NCI-H460 (cell line): ENCODE results near the gene TAOK3. TPM values are rescaled to one million over a fixed set of nuclear protein-coding genes. Genes with fewer than 3 reads are reported as not detected.
A peak's percentile ranks its signal among the peaks of the same experiment; 100 is the strongest.
"Not testable (repeated sequence)": the region's sequence is repeated elsewhere in the genome, so short reads cannot be mapped to it uniquely, and the experiment has no call there.

Source experiments
- DNase-seq: peaks from one replicate; pipeline ENCODE4 v3.0.0-alpha.2; 2016; ENCODE audit warnings: low read depth; ENCODE audit errors: extremely low read depth
- polyA plus RNA-seq: library from polyadenylated mRNA; depleted of rRNA; stranded (reverse); fragments of >200 nt; gene quantifications from 2 replicates; pipeline ENCODE4 v1.2.3, GENCODE V29; 2014; cell fraction: nucleus; rRNA removed
- total RNA-seq: library from RNA; depleted of rRNA; stranded (reverse); fragments of >200 nt; shearing (Covaris generic); gene quantifications from 2 replicates; pipeline ENCODE4 v1.2.3, GENCODE V29; 2014; rRNA removed

The TAOK3 gene
- 19.7 and 23.6 TPM in 2 replicates for total RNA-seq
- 9.1 and 20.9 TPM in 2 replicates for polyA plus RNA-seq

GRCh38 chr12:118372541-118373495 lies at the start of gene TAOK3:
Gene TAOK3, minus strand, starts transcription at chr12:118372907. Its CDS starts 117,340 bp downstream, at chr12:118255567.
- DNase-seq = peak; percentile 99

- DNase-seq = no peak
Observed at GRCh38 chr12:118420673-118421072, 48.0 kb upstream of the TAOK3 start.

GRCh38 chr12:118418385-118419057 lies 45.8 kb upstream of the TAOK3 start:
- no peak for DNase-seq

GRCh38 chr12:118417942-118418341 lies 45.2 kb upstream of the TAOK3 start:
- no peak for DNase-seq

- no peak for DNase-seq
Observed at GRCh38 chr12:118409834-118410233, 37.1 kb upstream of the TAOK3 start.

- not testable (repeated sequence) for DNase-seq
Observed at GRCh38 chr12:118408241-118408640, 35.5 kb upstream of the TAOK3 start.

- DNase-seq = peak; percentile 53
Observed at GRCh38 chr12:118404876-118405521, 32.3 kb upstream of the TAOK3 start.

- no peak for DNase-seq
Observed at GRCh38 chr12:118402251-118402650, 29.5 kb upstream of the TAOK3 start.

GRCh38 chr12:118398940-118399339 lies 26.2 kb upstream of the TAOK3 start:
- no peak for DNase-seq

GRCh38 chr12:118398524-118398923 lies 25.8 kb upstream of the TAOK3 start:
- DNase-seq = no peak

GRCh38 chr12:118397708-118398440 lies 25.2 kb upstream of the TAOK3 start:
- DNase-seq = no peak

- no peak for DNase-seq
Observed at GRCh38 chr12:118391836-118392235, 19.1 kb upstream of the TAOK3 start.

GRCh38 chr12:118391424-118391823 lies 18.7 kb upstream of the TAOK3 start:
- no peak for DNase-seq

GRCh38 chr12:118377884-118378470 lies 5.3 kb upstream of the TAOK3 start:
- peak; percentile 61 for DNase-seq

GRCh38 chr12:118377021-118377883 lies 4.5 kb upstream of the TAOK3 start:
- no peak for DNase-seq

GRCh38 chr12:118376089-118377020 lies 3.6 kb upstream of the TAOK3 start, which contains the start of gene SUDS3:
Gene SUDS3, plus strand, starts transcription at chr12:118376555. Its CDS starts 137 bp downstream, at chr12:118376692.
- DNase-seq = peak; percentile 83

GRCh38 chr12:118375348-118375747 lies 2.6 kb upstream of the TAOK3 start:
- DNase-seq = no peak

GRCh38 chr12:118374909-118375308 lies 2.2 kb upstream of the TAOK3 start:
- no peak for DNase-seq
